C4-2B (cell line): ENCODE data around the gene LHX2.
A peak's percentile ranks its signal among the peaks of the same experiment; 100 is the strongest.

Source experiments
- H3K27ac ChIP-seq: fragments of 450-650 bp; 2 replicates; pipeline ENCODE4 v1.5.1; 2017
- CTCF ChIP-seq: fragments of 450-650 bp; conservative IDR thresholded peaks from 2 replicates; pipeline ENCODE4 v1.5.1; 2017; ENCODE audit warnings: mild to moderate bottlenecking
- ZFX ChIP-seq: fragments of 450-650 bp; IDR thresholded peaks from 2 replicates; pipeline ENCODE4 v1.6.1; 2017

LHX2 gene

GRCh38 chr9:124035001-124035650 is 23.6 kb downstream of the LHX2 start:
- TF ChIP-seq ZFX: no peak
- no peak for TF ChIP-seq CTCF
- no peak overlapping the region for H3K27ac ChIP-seq

GRCh38 chr9:124036578-124036977 is 25.0 kb downstream of the LHX2 start:
- H3K27ac ChIP-seq: no peak overlapping the region
- TF ChIP-seq ZFX: no peak
- no peak for TF ChIP-seq CTCF

GRCh38 chr9:124037790-124038189 is 26.2 kb downstream of the LHX2 start:
- TF ChIP-seq ZFX (no peak), CTCF (no peak)
- peak overlapping the region; percentile 70 for H3K27ac ChIP-seq

- peak overlapping the region; percentile 70 for H3K27ac ChIP-seq
Measured at GRCh38 chr9:124038239-124038638, 26.7 kb downstream of the LHX2 start.

GRCh38 chr9:124038790-124039633 is 27.4 kb downstream of the LHX2 start:
- H3K27ac ChIP-seq: peak overlapping the region; percentile 70
- no peak; the same call in 1 of the 2 replicates for TF ChIP-seq CTCF
- no peak for TF ChIP-seq ZFX

More at GRCh38 chr9:124038239-124038638, 26.7 kb downstream of the LHX2 start:
- TF ChIP-seq ZFX: no peak
- no peak for TF ChIP-seq CTCF

GRCh38 chr9:124040186-124040931 is 28.8 kb downstream of the LHX2 start:
- TF ChIP-seq CTCF (no peak), ZFX (no peak)
- no peak overlapping the region for H3K27ac ChIP-seq
